Omental fat pad (tissue), 4 donors: ENCODE data around the gene TPMT. TPM values are rescaled to one million over a fixed set of nuclear protein-coding genes. Genes with fewer than 3 reads are reported as not detected.

Experiments
- ATAC-seq: fragments of 150-250 bp; one replicate; pipeline ENCODE4 v1.9.1; 2016; ENCODE audit warnings: mild to moderate bottlenecking, moderate library complexity; ENCODE audit not compliant: low FRiP score
- DNase-seq: peaks from one replicate; pipeline ENCODE4 v3.0.0-alpha.2; 2019; ENCODE audit warnings: low spot score
- CTCF ChIP-seq, 3 donors: fragments of 450-650 bp; IDR thresholded peaks; one replicate each; pipeline ENCODE4 v1.5.1; 2016 to 2017; ENCODE audit warnings: antibody characterized with exemption in 3 of 3, mild to moderate bottlenecking in 3 of 3, moderate library complexity in 2 of 3
- total RNA-seq, 4 donors: library from RNA; depleted of rRNA; stranded (reverse); fragments of >200 nt; gene quantifications; one replicate each; pipeline ENCODE4 v1.1.0, GENCODE V29; 2016

TPMT gene
- total RNA-seq, 4 donors from 2014 or later: 4.5 to 7.2 (median 6.8) TPM

DNA sequence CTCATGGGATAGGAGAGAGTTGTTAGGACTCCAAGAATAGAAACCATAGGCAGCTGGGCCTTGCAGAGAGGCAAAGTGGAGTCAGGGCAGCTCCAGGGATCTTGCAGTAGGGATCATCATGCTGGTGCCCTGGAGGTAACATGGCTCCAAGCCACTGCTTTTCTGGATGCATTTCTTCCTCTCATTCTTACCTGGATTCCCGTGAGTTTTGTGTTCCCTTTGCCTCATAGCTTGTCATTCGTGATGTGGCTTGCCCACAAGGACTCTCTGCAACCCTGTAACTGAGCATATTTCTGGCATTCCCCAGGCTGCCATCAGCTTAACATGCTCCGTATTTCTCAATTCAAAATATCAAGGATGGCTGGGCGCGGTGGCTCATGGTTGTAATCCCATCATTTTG, 37.7 kb downstream of the TPMT start:
- DNase-seq (no peak), ATAC-seq (no peak)
- no peak for TF ChIP-seq CTCF (IDR thresholded peaks at IDR 0.05)

DNA sequence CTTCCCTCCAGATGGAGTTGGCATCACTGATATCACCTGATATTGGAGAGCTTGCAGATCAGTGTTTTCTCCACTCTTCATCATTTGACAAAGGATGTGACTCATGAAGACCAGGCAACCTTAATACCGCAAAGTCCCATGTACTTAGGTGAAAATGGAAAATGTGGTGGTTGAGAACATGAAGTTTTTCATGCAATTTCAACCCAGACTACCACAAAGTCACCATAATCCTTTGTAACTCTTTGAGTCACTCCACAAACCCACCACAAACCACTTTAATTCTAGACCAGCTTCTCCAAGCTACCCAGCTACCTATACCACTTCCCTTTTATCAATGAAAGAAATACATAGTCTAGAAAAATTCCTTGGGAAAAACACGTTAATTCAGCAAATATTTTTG, 39.5 kb downstream of the TPMT start:
- ATAC-seq: no peak
- DNase-seq: no peak
- TF ChIP-seq CTCF (IDR thresholded peaks at IDR 0.05): no peak

- no peak for TF ChIP-seq CTCF (IDR thresholded peaks at IDR 0.05)
- ATAC-seq: no peak
Observed at GRCh38 chr6:18110162-18110561, 44.7 kb downstream of the TPMT start.

GRCh38 chr6:18107061-18107460, 47.8 kb downstream of the TPMT start:
- DNase-seq (no peak), ATAC-seq (no peak)
- TF ChIP-seq CTCF (IDR thresholded peaks at IDR 0.05): no peak

More at GRCh38 chr6:18110162-18110561, 44.7 kb downstream of the TPMT start:
- no peak for DNase-seq

DNA sequence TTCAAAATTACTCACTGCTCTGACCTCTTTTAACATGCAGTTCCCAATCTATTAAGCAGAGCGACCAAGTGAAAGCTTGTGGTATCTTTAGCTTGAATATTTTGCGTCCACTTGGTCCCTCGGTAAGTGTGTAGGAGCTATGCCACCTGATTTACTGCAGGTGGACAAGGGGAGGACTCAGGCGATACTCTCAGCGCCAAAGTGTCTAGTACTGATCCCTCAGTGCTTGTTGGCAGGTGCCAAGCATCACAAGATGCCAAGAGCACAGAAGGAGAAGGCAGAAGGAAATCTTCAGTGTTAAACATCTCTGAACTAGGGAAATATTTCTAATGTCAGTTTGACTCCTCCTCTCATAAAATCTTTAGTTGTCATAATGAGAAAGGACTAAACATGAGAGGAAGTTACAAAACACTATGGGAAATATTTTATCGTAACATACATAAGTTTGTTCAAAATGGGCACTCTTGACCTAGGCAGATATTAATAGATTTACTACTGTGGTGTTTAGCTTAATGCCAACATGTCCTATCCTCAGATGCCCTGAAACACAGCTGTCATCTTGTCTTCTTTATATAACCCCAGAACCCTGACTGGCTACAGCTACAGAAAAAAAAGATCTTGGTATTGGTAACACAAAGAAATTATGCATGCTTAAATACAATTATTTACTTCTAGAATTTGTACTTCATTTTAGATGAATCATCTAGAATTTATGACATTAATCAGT, 51.9 kb downstream of the TPMT start:
- no peak for ATAC-seq

GRCh38 chr6:18101873-18102272, 53.0 kb downstream of the TPMT start:
- no peak for TF ChIP-seq CTCF (IDR thresholded peaks at IDR 0.05)
- DNase-seq: no peak
- no peak for ATAC-seq

More for the DNA sequence above, 51.9 kb downstream of the TPMT start:
- no peak for TF ChIP-seq CTCF (IDR thresholded peaks at IDR 0.05)
- DNase-seq: no peak

DNA sequence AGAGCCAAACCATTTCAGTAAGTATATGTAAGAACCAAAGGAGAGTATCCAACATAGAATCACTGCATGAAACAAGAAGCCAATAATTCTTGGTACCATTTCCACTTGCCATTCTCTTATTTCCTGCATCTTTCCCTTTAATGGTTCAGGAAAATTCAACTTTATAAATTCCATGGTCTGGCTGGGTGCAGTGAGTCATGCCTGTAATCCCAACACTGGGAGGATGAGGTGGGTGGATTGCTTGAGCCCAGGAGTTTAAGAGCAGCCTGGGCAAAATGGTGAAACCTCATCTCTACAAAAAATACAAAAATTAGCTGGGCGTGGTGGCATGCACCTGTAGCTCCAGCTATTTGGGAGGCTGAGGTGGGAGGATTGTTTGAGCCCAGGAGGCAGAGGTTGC, 53.6 kb downstream of the TPMT start:
- ATAC-seq (no peak), DNase-seq (no peak)
- no peak for TF ChIP-seq CTCF (IDR thresholded peaks at IDR 0.05)
